GM12874 (cell line): Measurements from ENCODE around the gene ARHGAP42.

Source experiments
- CTCF ChIP-seq: IDR thresholded peaks from 2 replicates; pipeline ENCODE4 v1.5.1; 2011; ENCODE audit warnings: low read depth, mild to moderate bottlenecking, control low read depth, low read length, moderate library complexity; ENCODE audit not compliant: insufficient read depth

ARHGAP42 gene

GRCh38 chr11:101008961-101009689 lies 322.0 kb downstream of the ARHGAP42 start:
- TF ChIP-seq CTCF: no peak

DNA sequence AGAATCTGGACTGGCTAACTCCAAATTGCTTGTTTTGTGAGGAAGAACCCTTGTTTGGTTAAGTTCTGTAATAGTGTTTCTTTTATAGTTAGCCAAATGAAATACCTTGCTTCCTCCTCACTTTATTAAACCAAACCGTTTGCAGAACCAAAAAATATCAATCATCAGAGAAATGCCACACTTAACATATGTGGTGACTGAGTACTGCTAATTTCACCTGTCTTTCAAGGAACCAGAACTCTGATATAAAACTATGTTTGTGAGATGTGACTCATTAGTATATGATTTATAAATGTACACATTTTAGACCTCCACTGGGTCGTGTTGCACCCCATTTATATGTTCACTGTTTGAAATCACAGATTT lies 322.6 kb downstream of the ARHGAP42 start:
- no peak for TF ChIP-seq CTCF

- no peak for TF ChIP-seq CTCF
Observed at GRCh38 chr11:101010899-101011298, 323.8 kb downstream of the ARHGAP42 start.

- no peak for TF ChIP-seq CTCF
Observed at GRCh38 chr11:101011881-101012280, 324.8 kb downstream of the ARHGAP42 start.

DNA sequence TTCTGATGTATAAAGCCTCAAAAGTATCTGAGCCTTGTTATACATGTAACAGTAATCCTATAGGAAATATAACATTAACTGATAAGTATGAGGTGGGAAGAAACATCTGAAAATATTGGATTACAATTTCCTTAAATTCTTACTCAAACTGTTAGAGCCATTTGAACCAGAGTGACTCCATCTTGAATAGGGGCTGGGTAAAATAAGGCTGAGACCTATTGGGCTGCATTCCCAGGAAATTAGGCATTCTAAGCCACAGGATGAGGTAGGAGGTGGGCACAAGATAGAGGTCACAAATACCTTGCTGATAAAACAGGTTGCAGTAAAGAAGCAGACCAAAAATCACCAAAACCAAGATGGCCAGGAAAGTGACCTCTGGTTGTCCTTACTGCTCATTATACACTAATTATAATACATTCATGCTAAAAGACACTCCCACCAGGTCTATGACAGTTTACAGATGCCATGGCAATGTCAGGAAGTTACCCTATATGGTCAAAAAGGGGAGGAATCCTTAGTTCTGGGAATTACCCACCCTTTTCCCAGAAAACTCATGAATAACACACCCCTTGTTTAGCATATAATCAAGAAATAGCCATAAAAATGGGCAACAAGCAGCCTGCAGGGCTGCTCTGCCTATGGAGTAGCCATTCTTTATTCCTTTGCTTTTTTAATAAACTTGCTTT lies 327.7 kb downstream of the ARHGAP42 start:
- TF ChIP-seq CTCF: no peak

GRCh38 chr11:101019870-101020269 lies 332.8 kb downstream of the ARHGAP42 start:
- TF ChIP-seq CTCF: no peak

GRCh38 chr11:101022256-101022655 lies 335.2 kb downstream of the ARHGAP42 start:
- TF ChIP-seq CTCF: no peak
